Measurements from ENCODE around the gene MYO7A.

Gene MYO7A

GRCh38 chr11:77111946-77112345 is 16.1 kb upstream of the MYO7A start:
- no peak for DNase-seq (ENCODE audit: low read depth)

- no peak for DNase-seq (ENCODE audit: low read depth)
Measured at GRCh38 chr11:77112641-77113381, 15.2 kb upstream of the MYO7A start.

GRCh38 chr11:77113382-77114088 is 14.5 kb upstream of the MYO7A start:
- no peak for DNase-seq (ENCODE audit: low read depth)

GRCh38 chr11:77114089-77114463 is 14.0 kb upstream of the MYO7A start:
- DNase-seq (ENCODE audit: low read depth): no peak

- no peak for DNase-seq (ENCODE audit: low read depth)
Measured at GRCh38 chr11:77115181-77115611, 12.8 kb upstream of the MYO7A start.

- DNase-seq (ENCODE audit: low read depth): no peak
Measured at GRCh38 chr11:77115956-77116355, 12.1 kb upstream of the MYO7A start.

GRCh38 chr11:77117492-77117891 is 10.6 kb upstream of the MYO7A start:
- no peak for DNase-seq (ENCODE audit: low read depth)

- DNase-seq (ENCODE audit: low read depth): no peak
Measured at GRCh38 chr11:77118086-77118485, 10.0 kb upstream of the MYO7A start.

- no peak for DNase-seq (ENCODE audit: low read depth)
Measured at GRCh38 chr11:77118971-77119370, 9.1 kb upstream of the MYO7A start.

GRCh38 chr11:77119531-77119936 is 8.5 kb upstream of the MYO7A start:
- DNase-seq (ENCODE audit: low read depth): no peak

- no peak for DNase-seq (ENCODE audit: low read depth)
Measured at GRCh38 chr11:77120571-77120970, 7.5 kb upstream of the MYO7A start.

- no peak for DNase-seq (ENCODE audit: low read depth)
Measured at GRCh38 chr11:77121096-77121640, 6.9 kb upstream of the MYO7A start.

GRCh38 chr11:77121876-77122575 is 6.0 kb upstream of the MYO7A start:
- DNase-seq (ENCODE audit: low read depth): no peak

GRCh38 chr11:77122576-77123212 is 5.4 kb upstream of the MYO7A start:
- DNase-seq (ENCODE audit: low read depth): no peak

GRCh38 chr11:77123591-77123990 is 4.5 kb upstream of the MYO7A start:
- DNase-seq (ENCODE audit: low read depth): no peak

- no peak for DNase-seq (ENCODE audit: low read depth)
Measured at GRCh38 chr11:77124041-77124440, 4.0 kb upstream of the MYO7A start.

GRCh38 chr11:77124488-77124887 is 3.6 kb upstream of the MYO7A start:
- DNase-seq (ENCODE audit: low read depth): no peak

- DNase-seq (ENCODE audit: low read depth): no peak
Measured at GRCh38 chr11:77125191-77125590, 2.9 kb upstream of the MYO7A start.

GRCh38 chr11:77125695-77126094 is 2.4 kb upstream of the MYO7A start:
- no peak for DNase-seq (ENCODE audit: low read depth)

- DNase-seq (ENCODE audit: low read depth): no peak
Measured at GRCh38 chr11:77126156-77126775, 1.8 kb upstream of the MYO7A start.

GRCh38 chr11:77126861-77127234 is 1.2 kb upstream of the MYO7A start:
- DNase-seq (ENCODE audit: low read depth): no peak

All from stimulated activated CD8-positive, alpha-beta memory T cell treated with anti-CD3 and anti-CD28 coated beads, Interleukin-12 subunit alpha, Interleukin-12 subunit beta, amount 100 ng/mL, for 4 hours (primary cell).